Kidney epithelial cell (primary cell): ENCODE results near the gene LRCOL1. TPM values are rescaled to one million over a fixed set of nuclear protein-coding genes. Genes with fewer than 3 reads are reported as not detected.

Experiments
- DNase-seq: peaks from one replicate; pipeline ENCODE4 v3.0.0-alpha.2; 2010; ENCODE audit warnings: low read depth
- H3K27me3 ChIP-seq: 2 replicates; pipeline ENCODE4 v1.6.0; 2011; ENCODE audit warnings: low read length; ENCODE audit not compliant: control insufficient read depth, insufficient read depth
- H3K36me3 ChIP-seq: 2 replicates; pipeline ENCODE4 v1.5.1; 2011; ENCODE audit warnings: low read length; ENCODE audit not compliant: control insufficient read depth, insufficient read depth
- H3K4me3 ChIP-seq: 2 replicates; pipeline ENCODE4 v1.5.1; 2011; ENCODE audit warnings: low read depth, mild to moderate bottlenecking, control low read depth, low read length
- total RNA-seq: library from RNA; depleted of rRNA; stranded (reverse); fragments of >200 nt; gene quantifications from 2 replicates; pipeline ENCODE4 v1.2.3, GENCODE V29; 2015
- TF ChIP-seq, protein P1 (sequence below): IDR thresholded peaks from 2 replicates; pipeline ENCODE4 v1.5.1; 2011; ENCODE audit warnings: mild to moderate bottlenecking, moderate library complexity, low read length, control low read depth, inconsistent platforms; ENCODE audit not compliant: insufficient read depth, poor library complexity, severe bottlenecking

The LRCOL1 gene
- total RNA-seq, 1 donor from 2014 or later = not detected

DNA sequence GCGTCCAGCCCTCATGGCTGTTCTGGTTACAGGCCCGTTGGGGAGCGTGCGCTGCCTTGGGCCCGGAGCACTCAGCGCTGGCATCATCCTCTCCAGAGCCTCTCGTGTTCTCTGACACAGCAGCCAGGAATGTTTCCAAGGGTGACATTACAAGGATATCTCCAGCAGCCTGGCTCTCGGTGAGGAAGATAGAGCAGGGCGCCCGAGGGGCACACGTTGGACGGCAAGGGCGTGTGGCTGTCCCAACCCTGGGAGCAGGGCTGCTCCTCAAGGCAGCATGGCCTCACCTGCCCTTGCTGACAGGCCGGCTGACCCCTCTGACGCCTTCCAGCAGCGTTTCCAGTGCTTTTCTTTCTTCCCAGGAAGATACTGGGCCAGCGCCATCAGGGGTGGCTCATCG, 14.4 kb downstream of the LRCOL1 start:
- peaks cover 12% of the 10 kb centered on the region for H3K27me3 ChIP-seq
- no peak for DNase-seq
- no peak overlapping the region for H3K4me3 ChIP-seq
- TF ChIP-seq, protein P1, sequence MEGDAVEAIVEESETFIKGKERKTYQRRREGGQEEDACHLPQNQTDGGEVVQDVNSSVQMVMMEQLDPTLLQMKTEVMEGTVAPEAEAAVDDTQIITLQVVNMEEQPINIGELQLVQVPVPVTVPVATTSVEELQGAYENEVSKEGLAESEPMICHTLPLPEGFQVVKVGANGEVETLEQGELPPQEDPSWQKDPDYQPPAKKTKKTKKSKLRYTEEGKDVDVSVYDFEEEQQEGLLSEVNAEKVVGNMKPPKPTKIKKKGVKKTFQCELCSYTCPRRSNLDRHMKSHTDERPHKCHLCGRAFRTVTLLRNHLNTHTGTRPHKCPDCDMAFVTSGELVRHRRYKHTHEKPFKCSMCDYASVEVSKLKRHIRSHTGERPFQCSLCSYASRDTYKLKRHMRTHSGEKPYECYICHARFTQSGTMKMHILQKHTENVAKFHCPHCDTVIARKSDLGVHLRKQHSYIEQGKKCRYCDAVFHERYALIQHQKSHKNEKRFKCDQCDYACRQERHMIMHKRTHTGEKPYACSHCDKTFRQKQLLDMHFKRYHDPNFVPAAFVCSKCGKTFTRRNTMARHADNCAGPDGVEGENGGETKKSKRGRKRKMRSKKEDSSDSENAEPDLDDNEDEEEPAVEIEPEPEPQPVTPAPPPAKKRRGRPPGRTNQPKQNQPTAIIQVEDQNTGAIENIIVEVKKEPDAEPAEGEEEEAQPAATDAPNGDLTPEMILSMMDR = no peak
- no peaks in the 10 kb centered on the region for H3K36me3 ChIP-seq

DNA sequence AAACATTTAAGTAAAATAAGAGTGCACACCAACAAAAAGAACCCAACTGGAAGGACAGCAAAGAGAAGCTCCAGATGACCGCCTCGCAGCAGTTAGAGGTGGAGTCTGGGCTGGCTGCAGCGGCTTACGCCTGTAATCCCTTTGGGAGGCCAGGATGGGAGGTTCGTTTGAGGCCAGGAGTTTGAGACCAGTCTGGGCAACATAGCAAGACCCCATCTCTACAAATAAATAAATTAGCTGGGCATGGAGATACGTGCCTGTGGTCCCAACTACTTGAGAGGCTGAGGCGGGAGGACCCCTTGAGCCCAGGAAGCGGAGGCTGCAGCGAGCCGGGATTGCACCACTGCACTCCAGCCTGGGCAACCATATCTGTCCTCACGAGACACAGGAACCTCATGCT, 15.2 kb downstream of the LRCOL1 start:
- H3K36me3 ChIP-seq = no peaks in the 10 kb centered on the region
- peaks cover 9% of the 10 kb centered on the region for H3K27me3 ChIP-seq
- DNase-seq = no peak
- TF ChIP-seq, protein P1 = no peak
- H3K4me3 ChIP-seq = no peak overlapping the region

DNA sequence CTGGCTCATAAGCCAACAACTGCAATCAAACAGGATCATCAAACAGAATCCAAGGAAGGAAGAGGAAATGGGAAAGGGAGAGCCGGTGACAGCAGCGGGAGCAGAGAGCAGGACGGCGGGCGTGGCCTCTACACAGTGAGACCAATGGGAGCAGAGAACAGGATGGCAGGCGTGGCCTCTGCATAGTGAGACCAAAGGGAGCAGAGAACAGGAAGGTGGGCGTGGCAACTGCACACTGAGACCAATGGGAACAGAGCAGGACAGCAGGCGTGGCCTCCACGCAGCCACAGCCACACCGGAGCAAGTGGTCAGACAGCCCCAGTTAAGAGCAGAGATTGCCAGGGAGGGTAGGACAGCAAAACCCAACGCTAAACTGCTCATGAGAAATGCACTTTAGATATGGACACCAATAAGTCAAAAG, 16.4 kb downstream of the LRCOL1 start:
- peaks cover 12% of the 10 kb centered on the region for H3K27me3 ChIP-seq
- TF ChIP-seq, protein P1 = no peak
- H3K4me3 ChIP-seq = no peak overlapping the region
- peak; percentile 86 for DNase-seq
- H3K36me3 ChIP-seq = no peaks in the 10 kb centered on the region

GRCh38 chr12:132593521-132593920, 16.9 kb downstream of the LRCOL1 start:
- TF ChIP-seq, protein P1 = no peak
- DNase-seq = no peak
- Histone ChIP-seq H3K36me3 (no peaks in the 10 kb centered on the region), H3K4me3 (no peak overlapping the region), H3K27me3 (peaks cover 15% of the 10 kb centered on the region)

- H3K27me3 ChIP-seq = peaks cover 18% of the 10 kb centered on the region
- DNase-seq = no peak
- TF ChIP-seq, protein P1 = no peak
- H3K4me3 ChIP-seq = no peak overlapping the region
- no peaks in the 10 kb centered on the region for H3K36me3 ChIP-seq
Observed at GRCh38 chr12:132593071-132593470, 17.3 kb downstream of the LRCOL1 start.

DNA sequence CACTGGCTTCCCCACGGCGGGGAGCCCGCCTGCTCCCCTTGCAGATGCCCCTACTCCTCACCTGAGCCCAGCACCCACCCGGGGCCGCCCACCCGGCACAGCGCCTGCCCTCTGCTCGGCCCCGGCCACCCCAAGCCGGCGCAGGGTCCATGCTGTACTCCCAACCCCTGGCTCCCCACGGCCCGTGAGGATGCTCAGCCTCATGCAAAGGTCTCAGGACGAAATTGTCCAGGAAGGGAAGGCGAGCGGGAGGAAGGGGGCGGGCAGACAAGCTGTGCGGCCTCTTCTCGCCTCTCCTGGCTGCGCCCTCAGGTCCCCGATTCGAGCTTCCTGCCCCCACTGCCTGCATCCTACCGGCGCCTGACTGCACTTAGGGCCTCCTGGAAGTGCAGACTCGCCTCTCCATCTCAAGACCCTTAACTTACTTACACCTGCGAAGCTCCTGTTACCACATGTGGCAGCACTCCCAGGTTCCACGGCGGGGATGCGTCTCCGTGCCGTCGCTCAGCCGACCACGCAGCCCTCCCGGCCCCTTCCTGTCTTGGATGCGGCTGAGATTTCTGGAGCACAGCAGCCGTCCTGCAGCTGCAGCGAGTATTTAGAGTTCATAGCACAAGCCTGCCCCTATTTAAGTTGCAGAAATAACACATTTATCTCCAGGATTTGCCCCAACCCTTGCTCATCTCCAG, 18.0 kb downstream of the LRCOL1 start:
- DNase-seq = no peak
- Histone ChIP-seq H3K27me3 (peaks cover 18% of the 10 kb centered on the region), H3K4me3 (no peak overlapping the region), H3K36me3 (no peaks in the 10 kb centered on the region)
- TF ChIP-seq, protein P1 = no peak
